Measurements from ENCODE around the gene KLHL17.

KLHL17 gene

GRCh38 chr1:967466-968343 is 7.3 kb downstream of the KLHL17 start:
- DNase-seq (ENCODE audit: low spot score) = no peak
- TF ChIP-seq CTCF (IDR thresholded peaks at IDR 0.05) = no peak
- H3K4me3 ChIP-seq = no peak overlapping the region
- H3K27ac ChIP-seq = no peak overlapping the region

GRCh38 chr1:969260-969855 is 9.0 kb downstream of the KLHL17 start:
- no peak for TF ChIP-seq CTCF (IDR thresholded peaks at IDR 0.05)
- DNase-seq (ENCODE audit: low spot score) = no peak
- no peak overlapping the region for H3K4me3 ChIP-seq
- no peak overlapping the region for H3K27ac ChIP-seq

- TF ChIP-seq CTCF (IDR thresholded peaks at IDR 0.05) = no peak
- Histone ChIP-seq H3K27ac (no peak overlapping the region), H3K4me3 (no peak overlapping the region)
- no peak for DNase-seq (ENCODE audit: low spot score)
Measured at GRCh38 chr1:970242-970972, 10.0 kb downstream of the KLHL17 start.

- no peak for DNase-seq (ENCODE audit: low spot score)
- Histone ChIP-seq H3K27ac (no peak overlapping the region), H3K4me3 (no peak overlapping the region)
- no peak for TF ChIP-seq CTCF (IDR thresholded peaks at IDR 0.05)
Measured at GRCh38 chr1:970973-971730, 10.8 kb downstream of the KLHL17 start.

GRCh38 chr1:971751-972506 is 11.5 kb downstream of the KLHL17 start:
- TF ChIP-seq CTCF (IDR thresholded peaks at IDR 0.05) = no peak
- Histone ChIP-seq H3K4me3 (no peak overlapping the region), H3K27ac (no peak overlapping the region)
- no peak for DNase-seq (ENCODE audit: low spot score)

Measured in coronary artery (tissue), 2 donors.